Liver (tissue), 9 donors: ENCODE results near the gene POU2F2. TPM values are rescaled to one million over a fixed set of nuclear protein-coding genes. Genes with fewer than 3 reads are reported as not detected.

Experiments
- DNase-seq: peaks from one replicate; pipeline ENCODE4 v3.0.0-alpha.2; 2017; ENCODE audit warnings: low spot score
- H3K27ac ChIP-seq, 2 donors: one replicate each; pipeline ENCODE4 v1.7.0; 2013; ENCODE audit warnings: inconsistent platforms in 2 of 2, low read length in 2 of 2, control low read depth in 1 of 2, low read depth in 1 of 2, mild to moderate bottlenecking in 1 of 2
- H3K27me3 ChIP-seq, 4 donors: one replicate each; pipeline versions ENCODE4 v1.6.1 to v1.7.0; 2013; ENCODE audit warnings: low read length in 3 of 4, inconsistent platforms in 1 of 4, mild to moderate bottlenecking in 1 of 4, moderate library complexity in 1 of 4; ENCODE audit not compliant: control insufficient read depth in 4 of 4, insufficient read depth in 4 of 4
- H3K36me3 ChIP-seq, 4 donors: one replicate each; pipeline versions ENCODE4 v1.6.1 to v1.7.0; 2013; ENCODE audit warnings: low read length in 3 of 4, mild to moderate bottlenecking in 3 of 4, low read depth in 1 of 4, moderate library complexity in 1 of 4; ENCODE audit not compliant: control insufficient read depth in 4 of 4, insufficient read depth in 3 of 4
- H3K4me1 ChIP-seq, 4 donors: one replicate each; pipeline versions ENCODE4 v1.6.1 to v1.7.0; 2013; ENCODE audit warnings: low read length in 3 of 4, mild to moderate bottlenecking in 3 of 4, moderate library complexity in 1 of 4; ENCODE audit not compliant: control insufficient read depth in 4 of 4, insufficient read depth in 4 of 4
- H3K4me3 ChIP-seq, 3 donors: one replicate each; pipeline versions ENCODE4 v1.6.1 to v1.7.0; 2013; ENCODE audit warnings: low read length in 3 of 3, control low read depth in 1 of 3, low read depth in 1 of 3, mild to moderate bottlenecking in 1 of 3
- H3K9ac ChIP-seq, 2 donors: one replicate each; pipeline ENCODE4 v1.7.0; 2013; ENCODE audit warnings: low read length in 2 of 2, mild to moderate bottlenecking in 2 of 2, moderate library complexity in 2 of 2, control low read depth in 1 of 2, low read depth in 1 of 2
- H3K9me3 ChIP-seq, 4 donors: one replicate each; pipeline versions ENCODE4 v1.6.1 to v1.7.0; 2013; ENCODE audit warnings: low read length in 3 of 4; ENCODE audit not compliant: control insufficient read depth in 4 of 4
- ATF3 ChIP-seq: IDR thresholded peaks from 2 replicates; pipeline ENCODE4 v1.6.1; 2016; ENCODE audit warnings: antibody characterized with exemption
- CTCF ChIP-seq: fragments of 150-350 bp; IDR thresholded peaks from 2 replicates; pipeline ENCODE4 v1.5.1; 2017; ENCODE audit warnings: improper control_type of control experiment, low read depth, low read length; ENCODE audit not compliant: missing input control
- GABPA ChIP-seq, 2 donors: IDR thresholded peaks in 1 of 2; conservative IDR thresholded peaks in 1 of 2; 2 replicates each; pipeline ENCODE4 v1.6.1; 2016; ENCODE audit warnings: antibody characterized with exemption in 2 of 2, mild to moderate bottlenecking in 1 of 2, moderate library complexity in 1 of 2
- HNF4A ChIP-seq, 2 donors: conservative IDR thresholded peaks; 2 replicates each; pipeline ENCODE4 v1.6.1; 2016; ENCODE audit warnings: antibody characterized with exemption in 2 of 2, mild to moderate bottlenecking in 2 of 2
- HNF4G ChIP-seq: IDR thresholded peaks from 2 replicates; pipeline ENCODE4 v1.6.1; 2016; ENCODE audit warnings: antibody characterized with exemption
- JUND ChIP-seq, 2 donors: IDR thresholded peaks; 2 replicates each; pipeline ENCODE4 v1.6.1; 2016; ENCODE audit warnings: antibody characterized with exemption in 2 of 2
- NR2F2 ChIP-seq: IDR thresholded peaks from 2 replicates; pipeline ENCODE4 v1.6.1; 2016; ENCODE audit warnings: antibody characterized with exemption
- REST ChIP-seq: IDR thresholded peaks from 2 replicates; pipeline ENCODE4 v1.6.1; 2016; ENCODE audit warnings: antibody characterized with exemption, mild to moderate bottlenecking
- RXRA ChIP-seq, 2 donors: IDR thresholded peaks; 2 replicates each; pipeline ENCODE4 v1.6.1; 2017 to 2018; ENCODE audit warnings: antibody characterized with exemption in 2 of 2, mild to moderate bottlenecking in 1 of 2
- SP1 ChIP-seq: IDR thresholded peaks from 2 replicates; pipeline ENCODE4 v1.6.1; 2018; ENCODE audit warnings: antibody characterized with exemption, mild to moderate bottlenecking
- TAF1 ChIP-seq: conservative IDR thresholded peaks from 2 replicates; pipeline ENCODE4 v1.6.1; 2016; ENCODE audit warnings: antibody characterized with exemption, mild to moderate bottlenecking
- YY1 ChIP-seq: IDR thresholded peaks from 2 replicates; pipeline ENCODE4 v1.6.1; 2016; ENCODE audit warnings: antibody characterized with exemption, mild to moderate bottlenecking
- WGBS: extraction: QIAGEN DNeasy Blood & Tissue Kit; methylation state at CpG from one replicate; pipeline ENCODE4 v1.1.7; 2013; 5-methylcytosine and 5-hydroxymethylcytosine counted together
- polyA plus RNA-seq, 2 donors: library from polyadenylated mRNA; stranded (reverse) in 1 of 2; unstranded in 1 of 2; fragments of 200-250 nt in 1 of 2; fragments of >200 nt in 1 of 2; fragmentation: Nextera tagmentation in 1 of 2; extraction: Ambion mirVana in 1 of 2; gene quantifications; one replicate each; pipeline versions ENCODE4 v1.2.1 to v1.2.3, GENCODE V29; 2013 to 2015
- total RNA-seq, 2 donors: library from RNA; depleted of rRNA; stranded (reverse); fragments of >200 nt; gene quantifications; one replicate each; pipeline ENCODE4 v1.2.3, GENCODE V29; 2014
- donor health status: healthy.
- donor health status: healthy.
- donor health status: healthy.
- donor health status: healthy.
- donor health status: healthy.

Gene POU2F2
- total and polyA plus RNA-seq, 4 donors, result 0.75 to 1.2 (median 0.97) TPM

GRCh38 chr19:42121036-42121621 lies 11.1 kb downstream of the POU2F2 start:
- H3K4me1 ChIP-seq, result no peaks in the 10 kb centered on the region
- no peak for DNase-seq
- H3K27me3 ChIP-seq, result no peaks in the 10 kb centered on the region
- H3K4me3 ChIP-seq, result no peak overlapping the region
- WGBS, result 55% methylated on average over 5 of the region's 5 CpGs
- H3K36me3 ChIP-seq, result no peaks in the 10 kb centered on the region
- no peak overlapping the region for H3K9ac ChIP-seq
- TF ChIP-seq YY1 (no peak), RXRA (IDR thresholded peaks at IDR 0.05) (no peak), NR2F2 (no peak), HNF4G (no peak), JUND (IDR thresholded peaks at IDR 0.05) (no peak), GABPA (IDR thresholded peaks at IDR 0.05 in 1 of 2, conservative IDR thresholded peaks at IDR 0.05 in 1 of 2) (no peak), CTCF (no peak)
- H3K9me3 ChIP-seq, result no peaks in the 10 kb centered on the region
- H3K27ac ChIP-seq, result no peak overlapping the region

- H3K27me3 ChIP-seq, result no peaks in the 10 kb centered on the region
- H3K36me3 ChIP-seq, result no peaks in the 10 kb centered on the region
- no peaks in the 10 kb centered on the region for H3K4me1 ChIP-seq
- TF ChIP-seq YY1 (no peak), HNF4G (no peak), HNF4A (conservative IDR thresholded peaks at IDR 0.05) (no peak), GABPA (IDR thresholded peaks at IDR 0.05 in 1 of 2, conservative IDR thresholded peaks at IDR 0.05 in 1 of 2) (no peak), NR2F2 (no peak), TAF1 (no peak), REST (no peak)
- WGBS, result 91% methylated on average over 10 of the region's 10 CpGs
- H3K27ac ChIP-seq, result no peak overlapping the region
- no peak for DNase-seq
- no peak overlapping the region for H3K9ac ChIP-seq
- no peaks in the 10 kb centered on the region for H3K9me3 ChIP-seq
- no peak overlapping the region for H3K4me3 ChIP-seq
Observed at GRCh38 chr19:42120276-42120980, 11.8 kb downstream of the POU2F2 start.

- H3K27me3 ChIP-seq, result no peaks in the 10 kb centered on the region
- no peaks in the 10 kb centered on the region for H3K36me3 ChIP-seq
- WGBS, result 91% methylated on average over 6 of the region's 6 CpGs
- H3K9me3 ChIP-seq, result no peaks in the 10 kb centered on the region
- H3K27ac ChIP-seq, result no peak overlapping the region
- H3K9ac ChIP-seq, result no peak overlapping the region
- no peaks in the 10 kb centered on the region for H3K4me1 ChIP-seq
- TF ChIP-seq SP1 (no peak), GABPA (IDR thresholded peaks at IDR 0.05 in 1 of 2, conservative IDR thresholded peaks at IDR 0.05 in 1 of 2) (no peak), RXRA (IDR thresholded peaks at IDR 0.05) (no peak), ATF3 (no peak), HNF4A (conservative IDR thresholded peaks at IDR 0.05) (no peak)
- DNase-seq, result no peak
- H3K4me3 ChIP-seq, result no peak overlapping the region
Observed at GRCh38 chr19:42117076-42117475, 15.2 kb downstream of the POU2F2 start.
